Mucosa of stomach (tissue), 1 donor: Measurements from ENCODE around the gene EEA1.
"Not testable (repeated sequence)": the region's sequence is repeated elsewhere in the genome, so short reads cannot be mapped to it uniquely, and the experiment has no call there.

Experiments used
- H3K27me3 ChIP-seq: one replicate; pipeline ENCODE4 v1.7.0; 2013; ENCODE audit warnings: mild to moderate bottlenecking, low read length; ENCODE audit not compliant: control insufficient read depth, insufficient read depth
- H3K36me3 ChIP-seq: one replicate; pipeline ENCODE4 v1.7.0; 2013; ENCODE audit warnings: low read length; ENCODE audit not compliant: control insufficient read depth, insufficient read depth
- H3K4me1 ChIP-seq: one replicate; pipeline ENCODE4 v1.7.0; 2013; ENCODE audit warnings: mild to moderate bottlenecking, low read length; ENCODE audit not compliant: control insufficient read depth, insufficient read depth
- H3K4me3 ChIP-seq: one replicate; pipeline ENCODE4 v1.7.0; 2013; ENCODE audit warnings: low read length
- H3K9ac ChIP-seq: one replicate; pipeline ENCODE4 v1.7.0; 2013; ENCODE audit warnings: mild to moderate bottlenecking, low read length, moderate library complexity
- H3K9me3 ChIP-seq: one replicate; pipeline ENCODE4 v1.7.0; 2013; ENCODE audit warnings: mild to moderate bottlenecking, low read length, moderate library complexity; ENCODE audit not compliant: control insufficient read depth
- donor health status: Pancreatic carcinoma.

The EEA1 gene

DNA sequence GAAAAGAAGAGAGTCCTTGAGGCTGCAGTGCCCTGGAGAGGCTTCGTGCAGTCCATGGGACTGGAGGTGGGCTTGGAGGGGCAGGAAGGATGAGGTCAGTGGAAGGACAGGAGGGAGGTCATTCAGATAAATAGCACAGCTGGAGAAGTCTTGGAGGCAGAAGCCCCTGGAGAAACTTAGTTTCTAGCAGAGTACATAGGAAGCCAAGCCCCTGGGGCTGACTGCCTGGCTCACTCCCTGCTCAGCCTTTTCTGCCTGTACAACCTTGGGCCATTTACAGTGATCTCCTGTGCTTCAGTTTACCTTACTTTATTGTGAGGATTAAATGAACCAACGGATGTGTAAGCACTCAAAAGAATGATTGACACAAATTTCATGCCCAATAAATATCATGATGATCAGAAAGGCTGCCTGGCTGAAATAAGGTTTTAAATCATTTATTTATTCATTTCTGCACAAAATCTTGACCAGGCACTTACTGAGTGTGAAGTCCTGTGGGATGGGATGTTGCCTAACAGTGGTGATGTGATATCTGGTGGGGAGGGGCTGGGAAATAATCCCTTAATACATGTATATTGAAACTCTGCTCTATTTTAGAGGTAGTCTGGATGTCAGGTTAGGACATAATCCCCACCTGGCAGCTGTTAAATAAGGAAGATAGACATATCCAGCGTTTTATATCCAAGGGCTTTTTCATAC is 172.0 kb downstream of the EEA1 start:
- H3K4me3 ChIP-seq, result no peak overlapping the region
- H3K36me3 ChIP-seq, result no peaks in the 10 kb centered on the region
- H3K9me3 ChIP-seq, result no peaks in the 10 kb centered on the region
- H3K9ac ChIP-seq, result no peak overlapping the region
- no peaks in the 10 kb centered on the region for H3K27me3 ChIP-seq
- no peaks in the 10 kb centered on the region for H3K4me1 ChIP-seq

DNA sequence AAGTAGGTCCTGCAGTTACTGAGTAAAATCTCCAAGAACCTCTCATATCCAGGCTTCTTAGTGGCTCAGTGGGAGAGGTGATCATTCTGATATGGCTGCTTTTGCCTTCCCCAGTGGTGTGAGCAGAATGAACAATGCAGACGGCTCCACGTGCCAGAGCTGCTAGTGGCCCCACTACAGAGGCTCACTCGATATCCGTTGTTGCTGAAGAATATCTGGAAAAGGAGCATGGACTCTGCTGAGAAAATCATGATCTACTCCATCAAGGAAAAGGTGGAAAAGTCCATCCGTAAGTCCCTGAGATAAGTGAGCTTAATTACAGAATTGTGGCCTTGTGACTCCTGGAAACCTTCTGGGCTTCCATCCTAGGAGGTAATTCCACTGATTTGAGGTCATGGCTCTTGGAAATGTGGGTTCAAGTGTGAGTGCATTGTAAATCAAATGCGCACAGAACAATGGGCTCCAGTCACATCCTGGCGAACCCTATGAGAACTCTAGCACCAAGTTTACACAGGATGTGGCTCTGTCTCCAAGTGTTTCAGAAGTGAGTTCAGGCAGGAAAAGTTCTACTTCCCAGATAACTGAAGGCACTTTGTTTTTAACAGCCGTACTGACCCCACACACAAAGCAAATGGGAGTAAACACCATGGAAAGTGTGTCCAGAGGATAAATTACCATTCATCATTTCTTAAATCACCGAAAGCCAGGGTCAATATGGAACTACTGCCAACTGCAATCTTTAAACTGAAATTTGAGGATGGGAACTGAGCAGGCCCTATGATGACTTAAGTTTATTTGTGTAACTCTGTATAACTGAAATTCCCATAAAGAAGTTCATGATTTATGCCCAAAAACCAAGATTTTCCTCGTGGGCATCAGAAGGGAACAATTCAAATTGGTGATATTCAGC is 174.9 kb downstream of the EEA1 start:
- Histone ChIP-seq H3K4me3 (no peak overlapping the region), H3K36me3 (no peaks in the 10 kb centered on the region), H3K4me1 (no peaks in the 10 kb centered on the region), H3K27me3 (no peaks in the 10 kb centered on the region), H3K9ac (no peak overlapping the region), H3K9me3 (no peaks in the 10 kb centered on the region)

DNA sequence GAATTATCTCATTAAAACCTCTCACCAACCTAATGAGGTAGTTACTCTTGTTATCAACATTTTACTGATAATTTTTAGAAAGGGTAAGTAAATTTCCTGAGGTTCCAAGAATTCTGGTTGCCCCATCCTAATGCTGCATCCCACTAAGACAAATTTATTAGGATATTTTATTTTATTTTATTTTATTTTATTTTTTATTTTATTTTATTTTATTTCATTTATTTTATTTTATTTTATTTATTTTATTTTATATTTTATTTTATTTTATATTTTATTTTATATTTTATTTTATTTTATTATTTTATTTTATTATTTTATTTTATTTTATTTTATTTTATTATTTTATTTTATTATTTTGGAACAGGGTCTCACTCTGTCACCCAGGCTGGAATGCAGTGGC is 179.4 kb downstream of the EEA1 start:
- H3K4me3 ChIP-seq, H3K27me3 ChIP-seq, H3K36me3 ChIP-seq, H3K4me1 ChIP-seq, H3K9me3 ChIP-seq, H3K9ac ChIP-seq: not testable (repeated sequence)

DNA sequence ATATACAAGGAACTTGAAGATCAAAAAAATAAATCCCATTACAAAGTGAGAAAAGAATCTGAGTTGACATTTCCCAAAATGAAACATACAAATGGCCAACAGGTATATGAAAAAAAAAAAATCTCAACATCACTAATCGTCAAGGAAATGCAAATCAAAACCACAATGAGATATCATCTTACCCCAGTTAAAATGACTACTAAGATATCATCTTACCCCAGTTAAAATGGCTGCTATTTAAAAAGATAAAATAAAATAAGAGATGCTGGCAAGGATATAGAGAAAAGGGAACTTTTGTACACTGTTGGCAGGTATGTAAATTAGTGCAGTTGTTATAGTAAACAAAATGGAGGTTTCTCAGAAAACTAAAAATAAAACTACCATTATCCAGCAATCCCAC is 181.9 kb downstream of the EEA1 start:
- no peaks in the 10 kb centered on the region for H3K9me3 ChIP-seq
- no peak overlapping the region for H3K9ac ChIP-seq
- H3K36me3 ChIP-seq, result no peaks in the 10 kb centered on the region
- H3K4me1 ChIP-seq, result no peaks in the 10 kb centered on the region
- no peak overlapping the region for H3K4me3 ChIP-seq
- no peaks in the 10 kb centered on the region for H3K27me3 ChIP-seq

DNA sequence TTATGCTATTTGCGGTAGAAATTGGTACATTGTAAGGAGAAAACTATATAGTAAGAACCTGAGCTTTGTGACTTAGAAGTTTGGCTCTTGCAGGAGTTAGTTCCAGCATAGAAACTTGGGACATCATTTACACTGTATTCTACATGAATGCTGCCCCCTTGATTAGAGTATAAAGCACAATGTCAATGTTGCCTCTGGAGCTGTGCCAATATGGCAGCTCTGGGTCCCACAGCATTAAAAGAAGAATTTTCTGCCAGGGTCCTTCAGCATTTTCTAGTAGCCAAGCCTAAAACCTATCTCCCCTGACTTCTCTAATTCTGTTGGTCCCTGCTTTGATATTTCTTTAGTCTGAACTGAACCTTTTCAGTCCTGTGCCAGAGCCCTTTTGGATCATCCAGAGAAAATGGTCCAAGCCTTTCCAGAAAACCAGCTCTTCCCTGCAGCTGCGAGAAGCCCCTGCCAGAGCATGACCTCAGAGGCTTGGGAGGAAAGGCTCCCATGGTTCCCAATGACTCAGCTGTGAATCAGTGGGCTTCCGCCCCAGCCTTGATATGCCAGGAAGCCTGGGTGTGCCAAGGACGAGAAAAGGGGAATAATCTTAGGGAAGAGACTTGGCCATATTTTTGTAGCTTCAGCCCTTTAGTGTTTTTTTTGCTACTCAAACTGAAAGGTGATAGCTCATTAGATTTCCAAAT is 183.1 kb downstream of the EEA1 start:
- no peaks in the 10 kb centered on the region for H3K27me3 ChIP-seq
- no peak overlapping the region for H3K4me3 ChIP-seq
- H3K36me3 ChIP-seq, result no peaks in the 10 kb centered on the region
- H3K9me3 ChIP-seq, result no peaks in the 10 kb centered on the region
- no peak overlapping the region for H3K9ac ChIP-seq
- no peaks in the 10 kb centered on the region for H3K4me1 ChIP-seq

DNA sequence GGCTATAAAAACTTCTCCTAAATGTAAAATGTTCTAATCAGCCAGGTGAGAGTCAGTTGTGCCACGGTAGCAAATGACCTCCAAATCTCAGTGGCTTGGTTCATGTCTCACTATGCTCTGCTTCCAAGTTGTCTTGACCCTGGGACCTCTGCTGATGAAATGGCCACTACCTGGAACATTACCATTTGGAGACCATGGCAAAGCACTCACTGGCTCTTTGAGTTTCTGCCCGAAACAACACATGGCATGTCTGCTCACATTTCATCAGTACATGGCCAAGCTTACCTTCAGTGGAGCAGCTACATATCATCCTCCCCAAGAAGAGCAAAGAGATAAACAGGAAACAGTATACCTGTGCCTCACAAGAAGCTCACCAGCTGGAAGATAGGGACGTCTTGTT is 186.1 kb downstream of the EEA1 start:
- H3K9me3 ChIP-seq, result no peaks in the 10 kb centered on the region
- H3K9ac ChIP-seq, result no peak overlapping the region
- no peak overlapping the region for H3K4me3 ChIP-seq
- H3K36me3 ChIP-seq, result no peaks in the 10 kb centered on the region
- H3K27me3 ChIP-seq, result no peaks in the 10 kb centered on the region
- no peaks in the 10 kb centered on the region for H3K4me1 ChIP-seq

DNA sequence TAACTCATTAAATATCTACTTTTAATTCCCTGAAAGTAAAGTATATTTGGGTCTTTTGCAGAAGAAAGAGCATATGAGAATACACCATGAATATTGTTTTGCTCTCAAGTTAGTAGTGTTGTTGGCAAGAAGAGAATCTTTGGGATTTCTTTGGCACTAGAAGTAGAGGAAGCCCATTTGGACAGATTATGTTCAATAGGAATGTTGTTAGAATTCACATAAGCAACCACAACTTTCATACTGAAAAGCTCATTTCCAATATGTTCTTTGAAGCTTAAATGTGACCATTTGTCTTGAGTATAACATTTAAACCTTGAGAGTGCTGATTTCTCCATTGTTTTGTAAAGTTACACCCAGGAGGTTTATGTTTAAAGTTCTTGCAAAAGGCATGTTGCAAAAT is 188.7 kb downstream of the EEA1 start:
- Histone ChIP-seq H3K4me3 (no peak overlapping the region), H3K9me3 (no peaks in the 10 kb centered on the region), H3K9ac (no peak overlapping the region), H3K27me3 (no peaks in the 10 kb centered on the region), H3K4me1 (no peaks in the 10 kb centered on the region), H3K36me3 (no peaks in the 10 kb centered on the region)

DNA sequence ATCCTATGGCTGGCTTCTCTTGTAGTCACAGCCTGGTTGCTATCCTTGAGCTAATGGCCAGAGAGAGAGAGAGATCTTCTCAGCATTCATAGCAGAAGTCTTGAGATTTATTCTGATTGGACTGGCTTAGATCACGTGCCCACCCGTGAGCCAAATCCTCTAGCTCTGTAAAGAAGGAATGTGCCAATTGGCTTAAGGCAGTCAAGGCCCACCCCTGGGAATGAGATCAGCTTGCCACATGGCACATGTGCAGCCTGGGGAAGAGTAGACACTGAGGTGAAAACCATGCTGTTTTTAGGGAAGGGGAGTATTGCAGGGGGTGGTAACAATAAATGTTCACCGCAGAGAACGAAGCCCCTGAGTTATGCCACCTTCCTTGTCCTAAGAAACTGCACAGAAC is 190.0 kb downstream of the EEA1 start:
- no peaks in the 10 kb centered on the region for H3K27me3 ChIP-seq
- no peak overlapping the region for H3K9ac ChIP-seq
- H3K36me3 ChIP-seq, result no peaks in the 10 kb centered on the region
- no peak overlapping the region for H3K4me3 ChIP-seq
- no peaks in the 10 kb centered on the region for H3K4me1 ChIP-seq
- no peaks in the 10 kb centered on the region for H3K9me3 ChIP-seq

DNA sequence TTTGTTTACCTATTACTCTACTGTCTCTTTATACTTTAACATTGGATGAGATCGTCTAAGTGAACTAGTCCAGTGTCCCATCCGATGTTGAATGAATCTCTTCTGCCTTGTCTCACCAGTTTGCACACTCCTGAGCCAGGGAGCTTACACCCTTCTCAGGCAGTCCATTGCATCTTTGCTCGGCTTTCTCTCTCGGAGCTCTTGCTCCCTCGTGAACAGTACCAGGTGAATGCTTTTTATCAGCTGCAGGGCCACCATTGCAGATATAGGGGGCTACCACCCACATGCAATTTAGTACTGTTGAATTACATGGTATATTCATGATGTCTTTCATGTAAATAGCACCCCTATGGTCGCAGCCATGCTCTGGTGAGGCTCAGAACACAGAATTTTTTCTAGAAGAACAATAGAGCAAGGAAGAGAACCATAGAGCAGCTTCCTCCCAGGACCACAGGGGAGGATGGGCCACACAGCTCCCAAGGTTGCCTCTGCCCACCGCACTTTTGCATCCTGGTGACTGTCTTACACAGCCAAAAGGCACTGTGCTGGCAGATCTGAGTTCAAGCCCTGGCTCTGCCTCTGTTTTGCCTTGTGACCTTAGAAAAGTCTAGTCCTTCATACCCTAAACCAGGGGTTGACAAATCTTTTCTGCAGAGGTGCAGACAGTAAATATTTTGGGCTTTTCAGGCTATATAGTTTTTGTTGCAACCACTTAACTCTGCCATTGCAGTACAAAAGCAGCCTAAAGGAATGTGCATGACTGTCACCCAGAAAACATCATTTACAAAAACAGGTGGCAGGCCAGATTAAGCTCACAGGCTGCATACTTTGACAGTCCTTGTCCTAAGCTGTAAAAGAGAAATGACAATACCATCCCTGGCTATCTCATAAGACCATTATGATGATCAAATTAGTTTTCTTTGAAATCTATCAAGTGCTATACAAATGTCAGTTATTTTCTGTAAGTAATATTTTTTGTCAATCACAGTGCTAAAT is 190.9 kb downstream of the EEA1 start:
- no peaks in the 10 kb centered on the region for H3K36me3 ChIP-seq
- H3K4me1 ChIP-seq, result no peaks in the 10 kb centered on the region
- H3K4me3 ChIP-seq, result no peak overlapping the region
- no peak overlapping the region for H3K9ac ChIP-seq
- H3K27me3 ChIP-seq, result no peaks in the 10 kb centered on the region
- H3K9me3 ChIP-seq, result no peaks in the 10 kb centered on the region

DNA sequence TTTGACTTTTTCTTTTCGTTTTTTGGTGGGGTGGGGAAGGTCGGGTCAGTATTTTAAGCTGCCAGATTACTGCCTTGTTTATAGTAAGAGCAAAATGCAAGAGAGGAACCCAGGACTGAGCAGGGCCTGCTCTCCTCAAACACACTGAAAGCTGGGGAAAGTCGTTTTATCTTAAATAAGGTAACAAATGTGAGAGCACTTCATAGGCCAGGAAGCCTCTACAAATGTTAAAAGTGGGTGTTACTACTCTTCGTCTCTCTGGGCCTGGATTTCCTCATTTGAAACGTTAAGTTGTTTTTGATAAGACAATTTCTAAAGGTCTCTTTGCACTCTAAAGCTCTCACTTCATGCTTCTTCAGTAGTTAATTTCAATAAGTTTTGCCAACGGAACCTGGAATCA is 192.5 kb downstream of the EEA1 start:
- Histone ChIP-seq H3K4me3 (no peak overlapping the region), H3K9ac (no peak overlapping the region), H3K4me1 (no peaks in the 10 kb centered on the region), H3K36me3 (no peaks in the 10 kb centered on the region), H3K9me3 (no peaks in the 10 kb centered on the region), H3K27me3 (no peaks in the 10 kb centered on the region)

DNA sequence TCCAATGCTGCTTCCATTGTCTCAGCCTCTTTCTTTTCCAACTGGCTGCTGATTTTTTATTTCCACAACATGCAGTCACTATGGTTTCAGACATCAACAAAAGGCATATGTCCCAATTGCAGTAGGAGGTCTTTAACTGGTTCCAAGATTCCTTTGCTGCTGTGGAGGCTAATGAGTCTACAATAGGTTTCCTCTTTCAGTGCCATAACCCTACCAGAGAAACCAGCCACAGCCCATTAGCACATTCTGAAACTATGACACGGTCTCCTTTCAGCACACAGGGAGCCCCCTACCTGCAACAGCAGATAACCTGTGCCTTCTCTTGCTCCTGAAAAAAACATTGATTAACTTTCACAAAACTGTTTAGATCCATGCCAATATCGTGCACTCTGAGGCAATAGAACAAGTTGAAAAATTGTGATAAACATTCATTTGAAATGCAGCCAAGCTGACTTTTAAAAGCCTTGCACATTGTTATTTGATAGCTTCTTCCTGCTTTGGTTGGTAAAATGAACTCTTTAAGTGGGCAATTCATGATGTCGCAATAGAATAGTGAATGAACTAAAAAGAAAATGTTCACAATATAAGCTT is 193.9 kb downstream of the EEA1 start:
- Histone ChIP-seq H3K9ac (no peak overlapping the region), H3K4me3 (no peak overlapping the region), H3K4me1 (no peaks in the 10 kb centered on the region), H3K9me3 (no peaks in the 10 kb centered on the region), H3K36me3 (no peaks in the 10 kb centered on the region), H3K27me3 (no peaks in the 10 kb centered on the region)
